Heart left ventricle (tissue), 13 donors: Measurements from ENCODE around the gene NT5DC2.

Source experiments
- POLR2A ChIP-seq, 2 donors: fragments of 450-650 bp; IDR thresholded peaks; one replicate each; pipeline ENCODE4 v1.6.1; 2017; ENCODE audit warnings: antibody characterized with exemption in 2 of 2, mild to moderate bottlenecking in 2 of 2, moderate library complexity in 2 of 2
- TF ChIP-seq, protein P1 (sequence below), 12 donors: fragments of 200-600 bp; sonication (generic) in 4 of 12; IDR thresholded peaks; one replicate each; pipeline versions ENCODE4 v1.5.0 to v1.8.0; 2018 to 2022; ENCODE audit warnings: antibody characterized with exemption in 12 of 12, mild to moderate bottlenecking in 5 of 12
- donor health status: ischemic (EF 13 %, LVEDD 7.1; RV severe dilation, severe dysfunction).
- donor health status: DM: no; HTN: yes; CAD: no.
- donor health status: DM: no; HTN: no; CAD: no.
- donor health status: ischemic (EF 25% LVEDD 6.9; RV normal size, moderate dysfunction).
- donor health status: ischemic (EF 25% LVEDD 5.7; RV mildly dilated, moderate dysfunction).
- donor health status: ischemic (EF 35%, LVEDD 5.7; RV mildly dilated, moderate dysfunction).
- donor health status: nonischemic (EF 11% LVEDD 7.7; RV severe dilation, severe dysfunction).
- donor health status: DM: yes; HTN: yes; CAD: no.
- donor health status: PGD.
- donor health status: ischemic (EF 29% LVEDD 5.4; RV normal size, mild dysfunction).
- donor health status: nonischemic (EF 23%, LVEDD 6.1; RV moderate dilation, normal function).

DNA sequence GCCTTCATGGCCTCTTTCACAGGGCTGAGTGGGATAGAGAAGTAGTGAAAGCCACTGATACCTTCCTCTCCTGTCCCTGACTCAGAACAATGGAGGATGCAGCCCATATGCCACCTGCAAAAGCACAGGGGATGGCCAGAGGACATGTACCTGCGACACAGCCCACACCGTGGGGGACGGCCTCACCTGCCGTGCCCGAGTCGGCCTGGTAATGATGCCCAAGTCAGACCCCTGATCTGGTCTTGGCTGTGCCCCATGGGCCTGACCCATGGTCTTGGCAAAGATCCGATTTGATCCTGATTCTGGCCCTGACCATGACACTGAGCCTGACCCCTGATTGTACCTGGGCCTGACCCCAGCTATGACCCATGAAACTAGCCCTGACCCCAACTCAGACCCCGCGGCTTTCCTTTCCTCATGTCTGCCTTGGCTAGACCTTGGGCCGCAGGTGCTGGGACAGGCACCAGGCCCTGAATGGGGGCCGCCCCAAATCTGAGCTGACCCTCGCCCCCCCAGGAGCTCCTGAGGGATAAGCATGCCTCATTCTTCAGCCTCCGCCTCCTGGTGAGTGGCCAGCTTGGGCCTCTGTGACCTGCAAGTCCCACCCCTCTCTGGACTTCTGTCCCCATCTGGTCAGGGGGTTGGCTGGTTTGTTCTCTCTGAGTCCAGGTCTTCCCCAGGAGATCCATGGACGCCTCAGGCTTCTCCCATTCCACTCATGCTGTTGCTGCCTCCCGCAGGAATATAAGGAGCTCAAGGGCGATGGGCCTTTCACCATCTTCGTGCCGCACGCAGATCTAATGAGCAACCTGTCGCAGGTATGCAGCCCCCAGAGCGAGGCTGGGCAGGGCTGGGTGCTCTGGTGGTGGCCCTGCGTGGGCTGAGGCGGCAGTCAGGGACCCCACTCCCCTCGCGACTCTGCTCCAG lies 15.6 kb downstream of the NT5DC2 start:
- TF ChIP-seq, protein P1, sequence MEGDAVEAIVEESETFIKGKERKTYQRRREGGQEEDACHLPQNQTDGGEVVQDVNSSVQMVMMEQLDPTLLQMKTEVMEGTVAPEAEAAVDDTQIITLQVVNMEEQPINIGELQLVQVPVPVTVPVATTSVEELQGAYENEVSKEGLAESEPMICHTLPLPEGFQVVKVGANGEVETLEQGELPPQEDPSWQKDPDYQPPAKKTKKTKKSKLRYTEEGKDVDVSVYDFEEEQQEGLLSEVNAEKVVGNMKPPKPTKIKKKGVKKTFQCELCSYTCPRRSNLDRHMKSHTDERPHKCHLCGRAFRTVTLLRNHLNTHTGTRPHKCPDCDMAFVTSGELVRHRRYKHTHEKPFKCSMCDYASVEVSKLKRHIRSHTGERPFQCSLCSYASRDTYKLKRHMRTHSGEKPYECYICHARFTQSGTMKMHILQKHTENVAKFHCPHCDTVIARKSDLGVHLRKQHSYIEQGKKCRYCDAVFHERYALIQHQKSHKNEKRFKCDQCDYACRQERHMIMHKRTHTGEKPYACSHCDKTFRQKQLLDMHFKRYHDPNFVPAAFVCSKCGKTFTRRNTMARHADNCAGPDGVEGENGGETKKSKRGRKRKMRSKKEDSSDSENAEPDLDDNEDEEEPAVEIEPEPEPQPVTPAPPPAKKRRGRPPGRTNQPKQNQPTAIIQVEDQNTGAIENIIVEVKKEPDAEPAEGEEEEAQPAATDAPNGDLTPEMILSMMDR (IDR thresholded peaks at IDR 0.05), result no peak
- no peak for TF ChIP-seq POLR2A (IDR thresholded peaks at IDR 0.05)
